Panc1 (cell line): ENCODE data around the gene SOX8. TPM values are rescaled to one million over a fixed set of nuclear protein-coding genes. Genes with fewer than 3 reads are reported as not detected.

Source experiments
- ATAC-seq: fragments of 200-7000 bp; cut with Tn5 transposase; 2 replicates; pipeline ENCODE4 v1.9.1; 2020; ENCODE audit warnings: mild to moderate bottlenecking, moderate library complexity
- BruUV-seq: library from RNA; stranded (reverse); fragments of 400-500 nt; replicated peaks from 2 replicates; lab custom pipeline; 2021; lab: Mats Ljungman, UMichigan
- CTCF ChIA-PET: fragments of 300-600 bp; sonication (Branson Sonifier 250); formaldehyde crosslinking; loops from one replicate; lab custom pipeline; 2022; ENCODE audit warnings: antibody characterized with exemption; lab: Charles Lee
- POLR2A ChIA-PET: fragments of 300-600 bp; sonication (Branson Sonifier 250); formaldehyde crosslinking; loops from one replicate; lab custom pipeline; 2022; ENCODE audit warnings: antibody characterized with exemption; lab: Charles Lee
- DNase-seq: peaks from one replicate; pipeline ENCODE4 v3.0.0-alpha.2; 2010; ENCODE audit warnings: low read depth, low spot score
- H3K27ac ChIP-seq: 2 replicates; pipeline ENCODE4 v1.5.1; 2011; ENCODE audit warnings: mild to moderate bottlenecking, low read length, inconsistent platforms
- H3K27me3 ChIP-seq: fragments of 200-500 bp; sonication (Bioruptor generic); 2 replicates; pipeline ENCODE4 v1.6.0; 2014; ENCODE audit warnings: low read length, inconsistent platforms; ENCODE audit not compliant: control insufficient read depth, insufficient read depth
- H3K36me3 ChIP-seq: fragments of 200-500 bp; sonication (Bioruptor generic); 2 replicates; pipeline ENCODE4 v1.5.1; 2014; ENCODE audit warnings: inconsistent platforms, mild to moderate bottlenecking, low read length, moderate library complexity; ENCODE audit not compliant: control insufficient read depth, insufficient read depth
- H3K4me1 ChIP-seq: 2 replicates; pipeline ENCODE4 v1.5.1; 2011; ENCODE audit warnings: inconsistent platforms, mild to moderate bottlenecking, low read length, moderate library complexity; ENCODE audit not compliant: control insufficient read depth, insufficient read depth
- H3K4me3 ChIP-seq, 2 experiments: 2 replicates each; pipeline ENCODE4 v1.5.1; 2011 to 2012; ENCODE audit warnings: low read depth in 2 of 2, low read length in 2 of 2, mild to moderate bottlenecking in 2 of 2, inconsistent platforms in 1 of 2, moderate library complexity in 1 of 2
- H3K9me3 ChIP-seq: fragments of 200-500 bp; sonication (Bioruptor generic); 2 replicates; pipeline ENCODE4 v1.5.1; 2014; ENCODE audit warnings: low read depth, mild to moderate bottlenecking, inconsistent platforms, low read length, moderate library complexity; ENCODE audit not compliant: control insufficient read depth, insufficient read depth
- CTCF ChIP-seq: fragments of 450-650 bp; IDR thresholded peaks from 2 replicates; pipeline ENCODE4 v1.5.1; 2017; ENCODE audit warnings: mild to moderate bottlenecking
- POLR2AphosphoS5 ChIP-seq: IDR thresholded peaks from 2 replicates; pipeline ENCODE4 v1.6.1; 2012; ENCODE audit warnings: mild to moderate bottlenecking, low read depth, low read length, moderate library complexity
- REST ChIP-seq, 2 experiments: IDR thresholded peaks; 2 replicates each; pipeline ENCODE4 v1.6.1; 2011 to 2012; ENCODE audit warnings: low read depth in 2 of 2, control low read depth in 1 of 2, low read length in 1 of 2, mild to moderate bottlenecking in 1 of 2, moderate library complexity in 1 of 2; ENCODE audit not compliant: insufficient read depth in 1 of 2
- SIN3A ChIP-seq: IDR thresholded peaks from 2 replicates; pipeline ENCODE4 v1.6.1; 2012; ENCODE audit warnings: low read depth, mild to moderate bottlenecking, low read length, moderate library complexity, borderline replicate concordance; ENCODE audit not compliant: insufficient read depth
- TCF7L2 ChIP-seq: IDR thresholded peaks from 2 replicates; pipeline ENCODE4 v1.6.1; 2011; ENCODE audit warnings: mild to moderate bottlenecking, low read depth, low read length, inconsistent platforms
- in situ Hi-C: cut with HindIII; loops from 2 replicates; pipeline ENCODE4 v1.10.0; 2016; ENCODE audit warnings: low sequenced_read_pairs, low pct_unique_long_range_greater_than_20kb
- intact Hi-C: fragments of 100-400 bp; cut with micrococcal nuclease; formaldehyde crosslinking; loops from one replicate; pipeline ENCODE4 v1.10.0; 2022; ENCODE audit not compliant: unreplicated experiment
- total RNA-seq: library from RNA; stranded (reverse); gene quantifications from one replicate; pipeline ENCODE4 v1.2.1, GENCODE V29; 2021; ENCODE audit not compliant: unreplicated experiment

Gene SOX8
- total RNA-seq, 1 experiment from 2014 or later: 1.8 TPM

DNA sequence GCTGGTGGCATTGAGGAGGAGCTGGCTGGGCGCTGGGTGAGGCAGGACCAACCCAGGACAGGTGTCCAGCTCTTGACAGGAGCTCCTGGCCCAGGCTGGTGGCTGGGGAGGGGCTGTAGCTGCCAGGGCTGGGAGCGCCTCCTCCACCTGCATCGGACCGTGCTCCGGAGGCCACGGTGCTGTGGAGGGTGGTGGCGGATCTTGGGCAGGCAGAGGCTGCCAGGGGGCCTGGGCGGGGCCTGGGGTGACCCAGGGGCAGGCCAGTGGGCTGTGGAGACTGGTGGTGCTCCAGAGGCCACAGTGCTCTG is 32.0 kb downstream of the SOX8 start:
- POLR2A ChIA-PET: no interaction called here
- TF ChIP-seq REST (IDR thresholded peaks at IDR 0.05; ENCODE audit: insufficient read depth in 1 of 2, low read depth in 2 of 2, low read length in 1 of 2): no peak
- no peak for TF ChIP-seq POLR2AphosphoS5
- TF ChIP-seq SIN3A: no peak
- TF ChIP-seq TCF7L2: no peak
- no peak for TF ChIP-seq CTCF
- no peaks in the 10 kb centered on the region for H3K27me3 ChIP-seq
- in situ Hi-C loops: no loop called here
- H3K4me1 ChIP-seq: no peaks in the 10 kb centered on the region
- H3K9me3 ChIP-seq: no peaks in the 10 kb centered on the region
- intact Hi-C loops: no loop called here
- no TSS peak for BruUV-seq
- DNase-seq: no peak
- no peak overlapping the region for H3K27ac ChIP-seq
- CTCF ChIA-PET: no interaction called here
- no peak overlapping the region for H3K4me3 ChIP-seq
- H3K36me3 ChIP-seq: no peaks in the 10 kb centered on the region
- no peak for ATAC-seq

DNA sequence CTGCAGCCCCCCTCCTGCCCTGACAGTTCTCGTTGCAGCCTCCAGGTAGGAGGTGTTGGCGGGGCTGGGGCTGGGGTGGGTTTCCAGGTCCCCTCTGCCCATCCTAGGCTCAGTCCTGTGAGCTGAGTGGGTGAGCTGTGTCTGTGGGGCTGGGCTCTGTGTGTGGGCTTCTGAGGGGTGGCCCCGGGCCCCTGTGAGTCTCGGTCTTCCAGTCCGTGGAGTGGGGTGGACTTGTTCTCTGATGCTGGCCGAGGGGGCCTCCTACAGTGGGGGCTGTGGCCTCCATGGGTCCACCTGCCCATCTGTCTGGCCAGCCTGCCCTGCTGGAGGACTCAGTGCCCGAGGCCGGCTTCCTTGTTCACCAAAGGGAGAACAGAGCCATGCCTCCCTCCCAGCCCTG is 32.7 kb downstream of the SOX8 start:
- H3K9me3 ChIP-seq: no peaks in the 10 kb centered on the region
- H3K27ac ChIP-seq: no peak overlapping the region
- no peaks in the 10 kb centered on the region; the same call in 1 of the 2 replicates for H3K27me3 ChIP-seq
- ChIA-PET POLR2A (no interaction called here), CTCF (no interaction called here)
- intact Hi-C loops (no loop called here), in situ Hi-C loops (no loop called here)
- TF ChIP-seq SIN3A: no peak
- TF ChIP-seq CTCF: no peak
- TF ChIP-seq TCF7L2: no peak
- TF ChIP-seq POLR2AphosphoS5: no peak
- TF ChIP-seq REST (IDR thresholded peaks at IDR 0.05; ENCODE audit: insufficient read depth in 1 of 2, low read depth in 2 of 2, low read length in 1 of 2): no peak
- no peaks in the 10 kb centered on the region for H3K36me3 ChIP-seq
- no TSS peak for BruUV-seq
- DNase-seq (no peak), ATAC-seq (no peak)
- H3K4me3 ChIP-seq: no peak overlapping the region
- H3K4me1 ChIP-seq: peaks cover 3% of the 10 kb centered on the region; the same call in 1 of the 2 replicates
